ENCODE measurements around the gene KLHL12.

The KLHL12 gene

DNA sequence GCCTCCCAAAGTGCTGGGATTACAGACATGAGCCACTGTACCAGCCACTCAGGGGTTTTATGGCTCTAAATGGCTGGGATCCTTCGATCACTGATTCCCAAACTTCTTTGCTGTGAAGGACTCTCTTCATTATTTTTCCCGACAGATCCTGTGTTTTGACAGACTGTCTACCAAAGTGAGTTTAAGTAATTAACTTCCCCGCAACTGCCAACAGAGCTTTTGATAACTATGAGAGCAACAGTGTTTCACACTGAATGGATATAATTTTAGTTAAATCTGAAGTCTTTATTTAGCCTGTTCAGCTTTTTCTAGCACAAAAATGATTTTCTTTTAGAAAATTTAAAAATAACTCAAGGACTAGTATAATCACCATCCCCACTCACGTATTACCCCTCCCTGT lies 25.5 kb downstream of the KLHL12 start:
- CTCF ChIA-PET = no interaction called here
- DNase-seq (ENCODE audit: extremely low spot score) = no peak

DNA sequence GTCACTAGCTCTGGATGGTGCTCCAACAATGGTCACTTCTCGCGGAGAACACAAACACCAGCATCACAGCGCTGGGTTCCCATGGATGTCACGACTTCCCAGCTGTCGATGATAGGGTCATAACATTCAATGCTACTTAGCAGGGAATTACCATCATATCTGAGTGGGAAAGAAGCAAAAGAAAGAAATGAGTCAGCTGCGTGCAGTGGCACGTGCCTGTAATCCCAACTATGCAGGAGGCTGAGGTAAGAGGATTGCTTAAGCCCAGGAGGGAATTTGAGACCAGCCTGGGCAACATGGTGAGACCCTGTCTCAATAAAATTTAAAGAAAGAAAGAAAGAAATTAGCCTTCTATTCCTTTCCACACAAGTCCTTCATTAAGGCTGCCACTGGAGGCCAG lies 34.5 kb downstream of the KLHL12 start:
- DNase-seq (ENCODE audit: extremely low spot score) = no peak
- TF ChIP-seq, protein P1, sequence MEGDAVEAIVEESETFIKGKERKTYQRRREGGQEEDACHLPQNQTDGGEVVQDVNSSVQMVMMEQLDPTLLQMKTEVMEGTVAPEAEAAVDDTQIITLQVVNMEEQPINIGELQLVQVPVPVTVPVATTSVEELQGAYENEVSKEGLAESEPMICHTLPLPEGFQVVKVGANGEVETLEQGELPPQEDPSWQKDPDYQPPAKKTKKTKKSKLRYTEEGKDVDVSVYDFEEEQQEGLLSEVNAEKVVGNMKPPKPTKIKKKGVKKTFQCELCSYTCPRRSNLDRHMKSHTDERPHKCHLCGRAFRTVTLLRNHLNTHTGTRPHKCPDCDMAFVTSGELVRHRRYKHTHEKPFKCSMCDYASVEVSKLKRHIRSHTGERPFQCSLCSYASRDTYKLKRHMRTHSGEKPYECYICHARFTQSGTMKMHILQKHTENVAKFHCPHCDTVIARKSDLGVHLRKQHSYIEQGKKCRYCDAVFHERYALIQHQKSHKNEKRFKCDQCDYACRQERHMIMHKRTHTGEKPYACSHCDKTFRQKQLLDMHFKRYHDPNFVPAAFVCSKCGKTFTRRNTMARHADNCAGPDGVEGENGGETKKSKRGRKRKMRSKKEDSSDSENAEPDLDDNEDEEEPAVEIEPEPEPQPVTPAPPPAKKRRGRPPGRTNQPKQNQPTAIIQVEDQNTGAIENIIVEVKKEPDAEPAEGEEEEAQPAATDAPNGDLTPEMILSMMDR (IDR thresholded peaks at IDR 0.05; ENCODE audit: control extremely low read depth, extremely low read depth, low read depth, missing control alignments) = no peak
- ChIA-PET CTCF (no interaction called here), POLR2A (no interaction called here)

More for the DNA sequence above, 25.5 kb downstream of the KLHL12 start:
- POLR2A ChIA-PET = no interaction called here
- TF ChIP-seq, protein P1 (IDR thresholded peaks at IDR 0.05; ENCODE audit: control extremely low read depth, extremely low read depth, low read depth, missing control alignments) = no peak

DNA sequence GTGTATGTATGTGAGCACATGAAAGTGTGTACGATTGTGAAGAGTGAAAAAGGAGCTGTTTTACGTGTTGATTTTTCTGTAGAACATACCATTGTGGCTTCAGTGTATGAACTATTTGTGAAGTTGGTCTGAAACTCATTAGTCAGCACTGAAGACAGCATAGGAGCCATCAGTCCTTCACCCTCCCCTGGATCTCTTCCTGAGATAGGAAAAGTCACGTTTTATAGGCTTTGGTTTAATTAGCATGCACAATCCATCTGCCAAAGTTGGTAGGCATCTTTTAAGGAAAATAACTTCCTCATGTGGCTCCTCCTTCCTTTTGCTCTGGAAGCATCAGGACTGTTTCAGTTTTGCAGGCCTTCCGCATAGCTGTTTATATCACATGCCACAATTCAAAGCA lies 36.6 kb downstream of the KLHL12 start:
- TF ChIP-seq, protein P1 (IDR thresholded peaks at IDR 0.05; ENCODE audit: control extremely low read depth, extremely low read depth, low read depth, missing control alignments) = no peak
- ChIA-PET CTCF (interaction anchor here (1.2 to 1.5 kb wide), 3 partner anchors 9 to 19 kb away, joined by 3 to 6 read pairs (median 3); no protein-coding TSS in a partner anchor), POLR2A (no interaction called here)
- DNase-seq (ENCODE audit: extremely low spot score) = no peak

DNA sequence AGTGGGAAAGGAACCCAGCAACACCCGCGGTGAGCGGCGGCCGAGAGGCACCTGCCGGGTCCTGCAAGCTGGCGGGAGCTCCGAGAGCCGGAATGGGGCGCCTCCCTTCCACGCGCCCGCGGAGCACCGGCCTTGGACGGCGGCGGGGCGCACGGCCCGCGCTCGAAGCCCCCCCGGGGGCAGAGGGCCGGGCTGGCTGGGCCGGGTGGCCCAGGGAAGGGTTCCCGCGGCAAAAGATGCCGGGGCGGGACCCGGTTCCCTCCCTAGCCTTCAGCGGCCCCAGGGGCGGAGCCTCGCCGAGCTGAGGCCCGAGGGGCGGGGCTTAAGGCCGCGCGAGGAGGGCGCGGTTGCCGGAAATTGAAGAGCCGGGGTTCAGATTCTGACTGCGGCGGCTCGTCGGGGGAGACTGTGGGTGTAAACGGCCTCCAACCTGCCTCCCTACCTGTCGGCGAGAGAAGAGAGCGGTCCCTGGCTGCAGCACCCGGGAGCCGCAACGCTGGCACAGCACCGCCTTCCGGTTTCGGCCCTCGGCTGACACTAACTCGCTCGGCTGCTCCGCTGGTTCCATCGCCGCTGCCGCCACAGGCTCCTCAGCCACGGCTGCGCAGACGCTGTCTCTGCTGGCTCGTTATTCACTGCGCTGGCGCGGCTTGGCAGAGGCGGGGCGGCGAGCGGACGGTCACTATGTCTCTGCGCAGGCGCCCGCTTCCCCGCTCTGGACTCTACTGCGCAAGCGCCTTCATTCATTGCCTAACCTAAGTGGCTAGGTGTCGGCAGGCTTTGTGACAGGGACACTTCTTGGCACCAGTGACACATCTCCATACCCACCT lies 38.3 kb downstream of the KLHL12 start, which contains the start of gene RABIF:
TSS of gene RABIF (minus strand) at position 619 of the 830 bp plus-strand sequence. CDS start at position 568, 51 bp downstream.
- peak; percentile 96 for DNase-seq (ENCODE audit: extremely low spot score)
- POLR2A ChIA-PET = no interaction called here
- TF ChIP-seq, protein P1 (IDR thresholded peaks at IDR 0.05; ENCODE audit: control extremely low read depth, extremely low read depth, low read depth, missing control alignments) = no peak
- CTCF ChIA-PET = interaction anchor here (1.0 to 1.4 kb wide), 4 partner anchors 26 to 111 kb away, joined by 3 to 5 read pairs (median 3); no protein-coding TSS in a partner anchor

DNA sequence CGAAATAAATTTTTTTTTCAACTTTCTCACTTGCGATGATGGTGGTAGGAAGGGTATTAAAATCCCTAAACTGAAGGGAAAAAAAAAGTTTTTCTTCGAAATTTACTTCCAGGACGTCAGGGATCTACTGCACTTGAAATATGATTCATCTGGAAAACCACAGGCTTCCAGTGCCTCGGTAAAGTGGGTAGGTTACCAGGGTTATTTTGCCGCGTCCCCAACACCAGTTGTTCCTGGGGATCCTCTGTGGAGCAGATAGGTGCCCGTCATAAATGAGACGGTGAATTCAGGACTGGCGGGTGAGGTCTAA lies 38.9 kb downstream of the KLHL12 start:
- DNase-seq (ENCODE audit: extremely low spot score) = no peak
- POLR2A ChIA-PET = no interaction called here
- TF ChIP-seq, protein P1 (IDR thresholded peaks at IDR 0.05; ENCODE audit: control extremely low read depth, extremely low read depth, low read depth, missing control alignments) = no peak
- CTCF ChIA-PET = interaction anchor here (1.0 to 1.4 kb wide), 4 partner anchors 25 to 111 kb away, joined by 3 to 5 read pairs (median 3); no protein-coding TSS in a partner anchor

DNA sequence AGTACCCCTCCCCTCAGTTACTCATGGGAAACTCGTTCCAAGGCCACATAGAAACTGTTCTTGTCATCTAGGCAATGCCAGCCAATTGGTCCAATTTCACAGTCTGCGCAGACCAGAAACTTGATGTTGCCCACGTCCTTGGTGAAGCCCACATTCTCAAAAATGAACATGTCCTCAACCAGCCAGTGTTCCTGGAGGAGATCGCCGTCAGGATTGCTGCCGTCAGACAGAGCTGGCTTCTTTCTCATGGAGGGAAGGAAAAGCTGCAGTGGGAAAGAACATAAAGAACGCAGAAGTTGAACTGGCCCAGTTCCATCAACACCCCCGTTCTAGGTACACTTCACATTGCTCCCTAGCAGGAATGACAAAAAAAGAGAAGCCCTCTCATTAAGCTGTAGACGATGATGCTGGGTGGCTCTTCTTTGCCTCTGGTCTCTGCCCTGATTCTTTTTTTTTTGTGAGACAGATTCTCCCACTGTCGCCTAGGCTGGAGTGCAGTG lies 46.0 kb downstream of the KLHL12 start:
- POLR2A ChIA-PET = no interaction called here
- TF ChIP-seq, protein P1 (IDR thresholded peaks at IDR 0.05; ENCODE audit: control extremely low read depth, extremely low read depth, low read depth, missing control alignments) = no peak
- no peak for DNase-seq (ENCODE audit: extremely low spot score)
- CTCF ChIA-PET = interaction anchor here (0.6 to 2.5 kb wide), 4 partner anchors 9 to 28 kb away, joined by 3 to 6 read pairs (median 3); no protein-coding TSS in a partner anchor

All from GM10248 (cell line).